Activated CD4-positive, alpha-beta T cell treated with anti-CD3 and anti-CD28 coated beads, Interleukin-2, amount 10 ng/mL, durations not matched to agents 24 days and 14 days (primary cell): ENCODE measurements around the gene KCNN3. TPM values are rescaled to one million over a fixed set of nuclear protein-coding genes. Genes with fewer than 3 reads are reported as not detected.

ENCODE experiments used
- DNase-seq: peaks from one replicate; pipeline ENCODE4 v3.0.0; 2022
- H3K27ac Mint-ChIP-seq: one replicate; pipeline ENCODE4 v1.8.0; 2022; ENCODE audit warnings: mild to moderate bottlenecking, mixed read lengths
- H3K27me3 Mint-ChIP-seq: one replicate; pipeline ENCODE4 v1.8.0; 2022; ENCODE audit warnings: mixed read lengths
- H3K36me3 Mint-ChIP-seq: one replicate; pipeline ENCODE4 v1.8.0; 2022; ENCODE audit warnings: low read depth, mild to moderate bottlenecking, mixed read lengths
- H3K4me1 Mint-ChIP-seq: one replicate; pipeline ENCODE4 v1.8.0; 2021; ENCODE audit warnings: mixed read lengths
- H3K4me3 Mint-ChIP-seq: one replicate; pipeline ENCODE4 v1.8.0; 2022; ENCODE audit warnings: mild to moderate bottlenecking, moderate library complexity, mixed read lengths
- H3K9me3 Mint-ChIP-seq: one replicate; pipeline ENCODE4 v1.8.0; 2021; ENCODE audit warnings: mixed read lengths
- intact Hi-C: fragments of 100-400 bp; cut with micrococcal nuclease; formaldehyde crosslinking; loops from one replicate; pipeline ENCODE4 v1.15.1; 2023
- total RNA-seq: library from RNA; stranded (reverse); gene quantifications from 2 replicates; pipeline ENCODE4 v1.2.3, GENCODE V29; 2022

The KCNN3 gene
- total RNA-seq, 1 donor from 2014 or later, result 0.35 TPM

DNA sequence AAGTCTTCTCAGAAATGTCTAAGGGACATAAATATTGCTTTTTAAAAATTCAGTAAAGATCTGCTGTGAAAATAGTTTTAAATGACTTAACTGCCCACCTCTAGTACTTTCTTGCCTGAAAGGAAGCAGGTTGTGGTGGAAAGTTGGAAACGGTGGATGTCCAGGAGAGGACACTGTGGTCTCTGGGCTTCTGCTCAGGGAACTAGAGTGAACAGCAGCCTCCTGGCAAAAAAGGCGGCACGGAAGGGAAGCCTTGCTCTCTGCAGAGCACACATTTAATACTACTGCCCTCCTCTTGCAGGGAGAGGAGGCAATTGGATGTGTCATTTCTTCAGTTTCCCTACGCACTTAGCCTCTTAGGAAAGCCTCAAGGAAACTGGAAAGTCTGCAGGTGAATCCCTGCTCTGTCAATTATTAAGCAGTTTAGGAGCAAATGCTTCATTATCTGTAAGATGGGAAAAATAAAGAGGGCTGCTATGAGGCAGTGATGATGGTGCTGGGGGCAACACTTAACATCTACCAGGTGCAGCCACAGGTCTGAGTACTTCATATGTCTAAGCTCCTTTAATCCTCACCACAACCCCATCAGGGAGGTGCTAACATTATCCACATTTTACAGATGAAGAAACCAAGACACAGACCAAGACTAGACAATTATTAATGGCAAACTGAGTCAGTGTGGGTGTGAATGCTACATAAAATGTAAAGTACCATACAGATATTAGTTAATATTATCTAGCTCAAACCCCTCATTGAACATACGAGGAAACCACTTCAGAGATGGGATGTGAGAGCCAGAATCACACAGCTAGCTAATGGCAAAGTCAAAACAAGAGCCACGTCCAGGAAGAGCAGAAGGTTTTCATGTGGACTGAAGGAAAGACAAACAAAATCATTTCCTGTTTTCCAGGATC lies 153.2 kb downstream of the KCNN3 start:
- H3K27ac Mint-ChIP-seq, result no peak overlapping the region
- no peak overlapping the region for H3K4me3 Mint-ChIP-seq
- DNase-seq, result no peak
- H3K9me3 Mint-ChIP-seq, result no peaks in the 10 kb centered on the region
- H3K36me3 Mint-ChIP-seq, result no peaks in the 10 kb centered on the region
- intact Hi-C loops, result loop anchor here (5.0 kb wide), 1 partner anchor 35 kb away; no protein-coding TSS in a partner anchor
- H3K27me3 Mint-ChIP-seq, result peaks cover 5% of the 10 kb centered on the region
- peaks cover 30% of the 10 kb centered on the region for H3K4me1 Mint-ChIP-seq

DNA sequence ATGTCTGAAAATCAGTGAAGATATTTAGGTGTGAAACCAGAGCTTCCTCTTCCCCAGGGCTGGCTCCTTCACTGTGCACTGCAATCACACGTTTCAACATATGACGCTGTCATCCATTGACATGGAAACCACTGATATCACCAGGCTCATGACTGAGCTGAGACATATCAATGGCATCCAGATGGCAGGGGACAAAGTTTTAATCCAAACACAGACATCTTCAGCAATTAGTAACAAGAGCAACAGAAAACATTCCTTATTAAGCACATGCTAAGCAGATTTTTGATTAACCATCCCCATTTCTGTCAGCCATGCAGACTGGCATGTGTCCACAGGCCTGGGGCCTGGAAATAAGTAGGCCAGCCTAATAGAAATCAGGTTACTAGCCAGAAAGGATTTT lies 154.1 kb downstream of the KCNN3 start:
- H3K9me3 Mint-ChIP-seq, result no peaks in the 10 kb centered on the region
- no peaks in the 10 kb centered on the region for H3K36me3 Mint-ChIP-seq
- H3K27me3 Mint-ChIP-seq, result peaks cover 5% of the 10 kb centered on the region
- H3K27ac Mint-ChIP-seq, result no peak overlapping the region
- intact Hi-C loops, result loop anchor here (5.0 kb wide), 1 partner anchor 36 kb away; no protein-coding TSS in a partner anchor
- DNase-seq, result no peak
- H3K4me1 Mint-ChIP-seq, result peaks cover 30% of the 10 kb centered on the region
- H3K4me3 Mint-ChIP-seq, result no peak overlapping the region

DNA sequence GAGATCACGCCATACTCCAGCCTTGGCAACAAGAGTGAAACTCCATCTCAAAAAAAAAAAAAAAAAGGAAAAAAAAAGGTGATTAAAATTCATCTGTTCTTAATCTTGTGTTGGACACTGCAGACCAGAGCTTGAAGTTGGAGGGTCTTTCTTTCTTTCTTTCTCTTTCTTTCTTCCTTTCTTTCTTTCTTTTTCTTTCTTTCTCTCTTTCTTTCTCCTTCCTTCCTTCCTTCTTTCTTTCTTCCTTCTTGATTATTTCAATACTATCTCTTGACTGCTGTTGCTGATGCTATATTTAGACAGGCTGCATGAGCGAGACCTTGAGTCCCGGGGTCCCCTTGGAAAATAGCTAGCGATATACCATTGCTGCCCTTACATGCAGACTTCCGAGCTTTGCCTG lies 154.7 kb downstream of the KCNN3 start:
- Mint-ChIP-seq H3K9me3 (no peaks in the 10 kb centered on the region), H3K36me3 (no peaks in the 10 kb centered on the region), H3K4me3 (no peak overlapping the region), H3K4me1 (peaks cover 25% of the 10 kb centered on the region), H3K27me3 (peaks cover 5% of the 10 kb centered on the region), H3K27ac (no peak overlapping the region)
- no peak for DNase-seq
- intact Hi-C loops, result loop anchor here (5.0 kb wide), 1 partner anchor 37 kb away; no protein-coding TSS in a partner anchor

DNA sequence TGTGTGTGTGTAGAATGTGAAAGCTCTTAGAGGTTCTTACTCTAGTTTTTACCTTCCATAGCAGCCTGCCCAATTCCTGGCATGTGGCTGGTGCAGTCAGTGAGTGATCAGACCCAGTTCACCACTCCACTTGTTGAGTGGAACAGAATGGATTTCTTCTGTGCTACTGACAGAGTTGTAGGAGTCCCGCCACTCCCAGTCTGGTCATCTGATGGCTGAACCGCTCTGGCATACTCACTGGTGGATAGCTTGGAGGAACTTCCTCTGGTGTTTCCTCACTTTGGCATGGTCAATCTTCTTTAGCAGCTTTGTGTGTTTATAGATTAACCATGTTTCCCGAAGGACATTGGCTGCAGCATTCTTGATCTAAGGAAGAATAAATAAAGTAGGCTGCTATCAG lies 155.4 kb downstream of the KCNN3 start:
- no peak for DNase-seq
- H3K9me3 Mint-ChIP-seq, result no peaks in the 10 kb centered on the region
- H3K36me3 Mint-ChIP-seq, result no peaks in the 10 kb centered on the region
- H3K27ac Mint-ChIP-seq, result no peak overlapping the region
- H3K4me3 Mint-ChIP-seq, result no peak overlapping the region
- H3K27me3 Mint-ChIP-seq, result peaks cover 5% of the 10 kb centered on the region
- H3K4me1 Mint-ChIP-seq, result peaks cover 17% of the 10 kb centered on the region
- intact Hi-C loops, result loop anchor here (5.0 kb wide), 1 partner anchor 38 kb away; no protein-coding TSS in a partner anchor

DNA sequence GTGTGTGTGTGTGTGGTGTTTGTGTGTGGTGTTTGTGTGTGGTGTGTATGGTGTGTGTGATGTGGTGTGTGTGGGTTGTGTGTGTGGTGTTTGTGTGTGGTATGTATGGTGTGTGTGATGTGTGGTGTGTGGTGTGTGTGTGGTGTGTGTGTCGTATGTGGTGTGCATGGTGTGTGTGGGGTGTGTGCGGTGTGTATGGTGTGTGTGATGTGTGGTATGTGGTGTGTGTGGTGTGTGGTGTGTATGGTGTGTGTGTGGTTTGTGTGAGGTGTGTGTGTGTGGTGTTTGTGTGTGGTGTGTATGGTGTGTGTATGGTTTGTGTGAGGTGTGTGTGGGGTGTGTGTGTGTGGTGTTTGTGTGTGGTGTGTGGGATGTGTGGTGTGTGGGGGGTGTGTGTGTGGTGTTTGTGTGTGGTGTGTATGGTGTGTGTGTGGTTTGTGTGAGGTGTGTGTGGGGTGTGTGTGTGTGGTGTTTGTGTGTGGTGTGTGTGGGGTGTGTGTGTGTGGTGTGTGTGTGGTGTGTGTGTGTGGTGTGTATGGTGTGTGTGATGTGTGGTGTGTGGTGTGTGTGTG lies 155.9 kb downstream of the KCNN3 start:
- Mint-ChIP-seq H3K27ac (no peak overlapping the region), H3K4me1 (peaks cover 14% of the 10 kb centered on the region), H3K36me3 (no peaks in the 10 kb centered on the region), H3K9me3 (no peaks in the 10 kb centered on the region), H3K4me3 (no peak overlapping the region), H3K27me3 (peaks cover 7% of the 10 kb centered on the region)
- intact Hi-C loops, result no loop called here
- no peak for DNase-seq

DNA sequence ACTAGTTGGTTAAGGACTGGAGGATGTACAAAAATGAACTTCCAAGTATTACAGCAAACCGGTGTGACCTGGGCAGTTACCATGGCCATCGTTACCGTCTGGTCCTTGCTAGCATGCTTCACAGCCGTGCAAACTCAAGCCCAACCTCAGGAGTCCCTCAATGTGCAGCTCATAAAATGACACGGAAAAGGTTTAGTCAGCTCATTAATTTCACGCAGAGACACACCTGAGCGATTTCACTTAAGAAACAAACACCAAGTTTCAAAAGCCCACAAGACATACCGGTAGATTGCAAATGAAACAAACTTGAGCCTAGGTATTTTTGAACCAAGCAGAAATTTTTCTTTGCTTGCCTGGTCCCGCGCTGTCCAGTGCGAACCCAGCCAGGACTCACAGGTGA lies 157.1 kb downstream of the KCNN3 start:
- intact Hi-C loops, result no loop called here
- H3K27ac Mint-ChIP-seq, result no peak overlapping the region
- H3K27me3 Mint-ChIP-seq, result peaks cover 7% of the 10 kb centered on the region
- no peaks in the 10 kb centered on the region for H3K9me3 Mint-ChIP-seq
- H3K4me1 Mint-ChIP-seq, result peaks cover 11% of the 10 kb centered on the region
- no peak overlapping the region for H3K4me3 Mint-ChIP-seq
- no peak for DNase-seq
- no peaks in the 10 kb centered on the region for H3K36me3 Mint-ChIP-seq

DNA sequence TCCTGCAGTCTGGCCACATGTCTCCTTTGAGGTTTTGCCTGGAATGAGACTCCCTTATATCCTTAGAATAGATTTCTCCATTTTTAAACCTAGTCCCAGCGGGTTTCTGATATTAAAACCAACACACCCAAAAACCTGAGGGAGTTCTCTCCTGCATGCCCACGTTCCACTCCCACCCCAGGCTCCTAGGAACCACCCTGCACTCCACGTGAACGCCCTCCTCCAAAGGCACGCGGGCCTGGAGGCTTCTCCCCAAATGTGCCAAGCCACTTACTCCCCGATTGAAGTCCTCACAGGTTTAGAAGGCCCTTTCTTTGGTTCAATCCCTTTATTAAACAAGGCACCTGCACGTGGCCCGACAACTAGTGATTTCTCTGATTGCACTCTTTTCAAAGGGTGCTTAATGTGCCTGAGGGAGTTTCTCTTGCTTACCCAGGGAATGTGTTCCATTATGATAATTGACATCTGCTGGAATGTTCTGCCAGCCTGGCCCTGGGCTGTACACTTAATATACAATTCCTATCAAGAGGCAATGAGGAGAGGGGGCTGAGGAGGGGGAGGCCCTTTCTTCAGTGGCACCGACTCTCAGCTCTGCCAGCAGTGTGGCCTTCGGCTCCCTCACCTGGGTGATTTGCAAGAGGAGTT lies 157.8 kb downstream of the KCNN3 start:
- intact Hi-C loops, result no loop called here
- DNase-seq, result no peak
- Mint-ChIP-seq H3K27ac (no peak overlapping the region), H3K9me3 (no peaks in the 10 kb centered on the region), H3K27me3 (peaks cover 7% of the 10 kb centered on the region), H3K4me1 (peaks cover 11% of the 10 kb centered on the region), H3K4me3 (no peak overlapping the region), H3K36me3 (no peaks in the 10 kb centered on the region)

DNA sequence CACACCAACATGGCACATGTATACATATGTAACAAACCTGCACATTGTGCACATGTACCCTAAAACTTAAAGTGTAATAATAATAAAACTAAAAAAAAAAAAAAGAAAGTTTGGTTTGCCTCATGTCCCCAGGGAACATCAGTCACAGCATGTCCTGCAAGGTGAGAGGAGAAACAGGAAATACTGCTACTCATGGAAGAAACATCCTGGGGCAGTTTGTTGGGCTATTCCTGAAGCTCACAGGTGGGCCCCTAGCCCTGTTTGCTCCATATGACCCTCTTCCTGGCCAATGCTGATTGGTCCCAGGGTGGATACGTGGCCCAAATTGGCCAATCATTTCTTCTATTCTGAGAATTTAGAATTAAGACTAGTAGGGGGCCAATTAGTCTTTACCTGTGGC lies 158.7 kb downstream of the KCNN3 start:
- Mint-ChIP-seq H3K4me1 (peaks cover 9% of the 10 kb centered on the region), H3K36me3 (no peaks in the 10 kb centered on the region), H3K9me3 (no peaks in the 10 kb centered on the region), H3K4me3 (no peak overlapping the region), H3K27me3 (peaks cover 11% of the 10 kb centered on the region), H3K27ac (no peak overlapping the region)
- no peak for DNase-seq
- intact Hi-C loops, result no loop called here

DNA sequence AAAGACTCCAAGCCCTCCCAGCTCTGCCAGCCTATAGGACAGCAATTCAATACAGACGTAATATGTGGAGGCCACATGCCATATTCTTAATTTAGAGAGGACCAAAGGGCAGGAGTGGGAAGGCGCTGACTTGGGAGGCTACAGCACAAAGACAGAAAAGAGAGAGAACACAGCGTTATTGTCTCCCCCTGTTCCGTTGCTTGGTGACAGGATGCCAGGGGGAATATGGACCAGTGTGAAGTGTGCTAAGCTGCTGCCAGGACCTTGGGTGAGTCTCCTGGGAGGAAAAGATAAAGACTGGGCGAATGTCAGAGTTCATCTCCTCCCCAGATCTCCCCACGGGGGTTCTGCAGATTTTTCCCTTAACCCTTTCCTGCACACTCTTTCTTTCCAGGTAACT lies 160.0 kb downstream of the KCNN3 start:
- Mint-ChIP-seq H3K4me1 (peaks cover 3% of the 10 kb centered on the region), H3K27ac (no peak overlapping the region), H3K36me3 (no peaks in the 10 kb centered on the region), H3K27me3 (peaks cover 17% of the 10 kb centered on the region), H3K9me3 (no peaks in the 10 kb centered on the region), H3K4me3 (no peak overlapping the region)
- intact Hi-C loops, result no loop called here
- no peak for DNase-seq

DNA sequence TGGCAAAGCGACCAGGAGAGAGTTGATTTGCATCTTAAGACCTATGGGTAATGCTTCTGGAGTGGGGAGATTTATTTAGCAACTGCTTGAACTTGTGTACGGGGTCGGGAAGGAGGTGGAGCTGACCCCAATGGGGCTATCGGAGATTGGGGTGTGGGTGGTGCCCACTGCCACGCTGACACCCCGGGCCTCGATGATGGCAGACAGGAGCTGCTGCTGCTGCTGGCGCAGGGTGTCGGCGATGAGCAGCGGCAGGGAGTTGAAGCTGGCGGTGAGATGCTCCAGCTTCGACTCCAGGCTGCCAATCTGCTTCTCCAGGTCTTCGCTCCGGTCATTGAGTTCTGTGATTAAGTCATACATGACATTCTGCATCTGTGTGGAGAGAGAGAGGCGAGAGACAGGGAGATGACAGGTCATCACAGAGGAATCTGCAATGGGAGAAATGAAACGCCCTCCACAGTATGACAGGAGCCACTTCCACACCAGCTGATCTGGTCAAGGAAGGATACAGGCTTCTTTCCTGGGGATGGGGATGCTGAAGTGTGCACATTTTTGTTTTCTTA lies 162.1 kb downstream of the KCNN3 start:
- Mint-ChIP-seq H3K27ac (no peak overlapping the region), H3K36me3 (no peaks in the 10 kb centered on the region), H3K4me1 (peaks cover 2% of the 10 kb centered on the region), H3K9me3 (no peaks in the 10 kb centered on the region), H3K4me3 (no peak overlapping the region), H3K27me3 (peaks cover 19% of the 10 kb centered on the region)
- intact Hi-C loops, result no loop called here
- DNase-seq, result no peak

DNA sequence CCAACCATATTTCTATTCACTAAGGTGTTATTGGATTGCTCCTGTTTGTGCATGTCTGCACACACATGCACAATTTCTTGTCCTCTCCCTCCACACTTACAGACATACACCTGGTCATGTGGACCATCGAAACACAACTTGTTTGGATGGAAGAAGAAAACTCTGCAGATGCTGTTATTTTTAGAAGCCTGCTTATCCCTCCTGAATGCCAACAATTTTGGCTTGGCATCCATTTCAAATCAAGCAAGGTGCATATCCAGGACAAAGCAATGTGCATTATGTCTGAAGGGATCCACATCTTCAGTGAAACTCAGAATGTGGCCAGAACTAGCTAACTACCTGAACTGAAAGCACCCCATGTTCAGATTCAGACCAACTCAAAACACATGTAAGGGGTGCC lies 163.2 kb downstream of the KCNN3 start:
- Mint-ChIP-seq H3K4me3 (no peak overlapping the region), H3K36me3 (no peaks in the 10 kb centered on the region), H3K27me3 (peaks cover 18% of the 10 kb centered on the region), H3K9me3 (no peaks in the 10 kb centered on the region), H3K4me1 (peaks cover 2% of the 10 kb centered on the region), H3K27ac (no peak overlapping the region)
- no peak for DNase-seq
- intact Hi-C loops, result no loop called here

DNA sequence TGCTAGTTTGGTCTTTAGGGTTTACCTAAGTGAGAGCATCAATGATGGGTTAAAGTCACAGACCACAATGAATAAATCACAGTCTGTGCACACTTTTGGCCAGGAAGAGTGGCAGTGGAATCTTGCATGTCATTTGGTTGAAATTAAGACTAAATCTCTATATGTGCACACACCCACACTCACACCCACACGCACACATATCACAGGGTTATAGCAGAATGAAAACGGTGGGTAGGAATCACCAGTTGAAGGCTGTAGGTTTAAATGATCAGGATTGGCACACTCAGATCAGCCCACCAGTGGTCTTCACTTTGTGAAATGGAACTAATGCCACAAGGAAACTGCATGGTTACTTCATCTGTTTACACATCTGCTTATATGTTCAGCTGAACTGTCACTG lies 164.5 kb downstream of the KCNN3 start:
- intact Hi-C loops, result no loop called here
- peaks cover 18% of the 10 kb centered on the region for H3K27me3 Mint-ChIP-seq
- H3K27ac Mint-ChIP-seq, result no peak overlapping the region
- H3K36me3 Mint-ChIP-seq, result no peaks in the 10 kb centered on the region
- DNase-seq, result no peak
- no peaks in the 10 kb centered on the region for H3K9me3 Mint-ChIP-seq
- H3K4me1 Mint-ChIP-seq, result peaks cover 2% of the 10 kb centered on the region
- no peak overlapping the region for H3K4me3 Mint-ChIP-seq

DNA sequence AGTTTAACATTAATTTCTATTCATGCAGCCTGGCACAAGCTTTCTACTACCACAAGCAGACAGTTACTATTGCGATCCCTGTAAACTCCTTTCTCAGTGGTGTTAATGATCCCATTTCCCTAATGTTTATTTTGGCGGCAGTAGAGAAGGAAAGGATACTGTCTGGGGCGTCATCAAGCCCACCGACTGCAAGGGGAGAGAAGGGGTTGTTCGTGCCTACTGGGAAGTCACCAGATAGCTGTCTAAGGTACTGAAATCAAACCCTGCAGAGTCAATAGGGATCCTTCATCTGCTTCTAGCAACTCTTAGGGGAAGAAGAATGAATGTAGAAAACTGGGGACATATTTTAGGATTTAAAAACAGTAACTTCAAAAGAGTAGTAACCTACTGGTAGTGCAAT lies 166.9 kb downstream of the KCNN3 start:
- DNase-seq, result no peak
- no peaks in the 10 kb centered on the region for H3K9me3 Mint-ChIP-seq
- no peak overlapping the region for H3K27ac Mint-ChIP-seq
- H3K4me1 Mint-ChIP-seq, result peaks cover 7% of the 10 kb centered on the region
- intact Hi-C loops, result no loop called here
- no peak overlapping the region for H3K4me3 Mint-ChIP-seq
- H3K36me3 Mint-ChIP-seq, result no peaks in the 10 kb centered on the region
- peaks cover 16% of the 10 kb centered on the region for H3K27me3 Mint-ChIP-seq
